GM18502 (cell line): Measurements from ENCODE around the gene PPM1J.

Experiments used
- ATAC-seq: cut with Tn5 transposase; IDR thresholded peaks from one replicate; pipeline ENCODE4 v1.9.1; 2021; ENCODE audit warnings: mild to moderate bottlenecking; ENCODE audit not compliant: unreplicated experiment, poor library complexity

Gene PPM1J

DNA sequence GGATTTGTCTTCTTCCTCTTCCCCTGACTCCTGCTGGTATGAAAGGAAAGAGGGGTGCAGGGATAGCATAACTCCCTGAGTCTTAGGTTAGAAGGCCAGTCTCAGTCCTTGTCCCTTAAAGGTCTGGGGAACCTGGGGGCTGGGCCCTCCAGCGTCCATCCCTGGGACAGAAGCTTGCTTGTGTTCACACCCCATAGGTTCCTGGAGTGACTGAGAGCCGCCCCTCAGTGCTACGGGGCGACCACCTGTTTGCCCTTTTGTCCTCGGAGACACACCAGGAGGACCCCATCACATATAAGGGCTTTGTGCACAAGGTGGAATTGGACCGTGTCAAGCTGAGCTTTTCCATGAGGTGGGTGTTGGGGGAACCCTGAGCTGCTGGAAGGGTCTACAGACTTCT is 21.3 kb downstream of the PPM1J start:
- no peak for ATAC-seq

GRCh38 chr1:112692681-112693080 is 22.5 kb downstream of the PPM1J start:
- ATAC-seq = no peak

GRCh38 chr1:112689842-112690237 is 25.3 kb downstream of the PPM1J start:
- ATAC-seq = no peak

GRCh38 chr1:112689196-112689841 is 25.8 kb downstream of the PPM1J start:
- no peak for ATAC-seq

GRCh38 chr1:112688781-112689193 is 26.3 kb downstream of the PPM1J start:
- no peak for ATAC-seq

- no peak for ATAC-seq
These were observed 27.2 kb downstream of the PPM1J start for GRCh38 chr1:112687785-112688496.

DNA sequence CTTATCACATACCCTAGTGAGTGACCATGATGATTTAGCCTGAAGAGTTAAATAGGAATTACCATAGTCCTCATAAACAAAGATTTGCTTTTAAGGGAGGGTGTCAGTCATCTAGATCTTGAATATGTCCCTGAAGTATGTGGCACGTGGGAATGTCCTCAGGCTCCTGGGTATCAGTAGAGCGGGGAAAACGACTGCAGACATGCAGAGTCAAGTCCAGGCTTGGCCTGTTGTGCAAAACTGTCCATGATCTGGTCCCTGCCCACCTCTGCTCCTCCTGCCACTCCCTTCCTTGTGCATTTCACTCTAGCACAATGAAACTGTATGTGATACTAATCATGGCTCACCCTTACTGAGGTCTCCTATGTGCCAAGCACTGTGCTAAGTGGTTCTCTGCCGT is 27.8 kb downstream of the PPM1J start:
- no peak for ATAC-seq

DNA sequence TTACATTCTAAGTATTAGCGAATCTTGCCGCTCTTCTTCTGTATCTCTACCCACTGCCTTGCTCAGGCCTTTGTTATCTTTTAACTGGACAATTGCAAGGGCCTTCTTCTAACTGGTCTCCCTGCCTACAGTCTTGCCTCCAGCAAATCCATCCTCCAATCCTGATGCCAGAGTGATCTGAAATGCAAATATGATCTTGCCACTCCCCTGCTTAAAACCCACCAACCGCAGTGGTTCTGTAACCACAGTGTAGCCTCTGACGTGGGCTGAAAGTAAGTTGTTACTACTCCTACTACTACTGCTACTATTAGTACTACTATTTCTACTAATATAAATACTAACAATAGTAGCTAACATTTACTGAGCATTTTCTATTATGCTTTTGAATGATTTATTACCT is 28.3 kb downstream of the PPM1J start:
- no peak for ATAC-seq

GRCh38 chr1:112686417-112686816 is 28.7 kb downstream of the PPM1J start:
- ATAC-seq = no peak

GRCh38 chr1:112685913-112686312 is 29.2 kb downstream of the PPM1J start:
- no peak for ATAC-seq

GRCh38 chr1:112678605-112679004 is 36.5 kb downstream of the PPM1J start:
- ATAC-seq = no peak

GRCh38 chr1:112677501-112677900 is 37.6 kb downstream of the PPM1J start:
- ATAC-seq = no peak

DNA sequence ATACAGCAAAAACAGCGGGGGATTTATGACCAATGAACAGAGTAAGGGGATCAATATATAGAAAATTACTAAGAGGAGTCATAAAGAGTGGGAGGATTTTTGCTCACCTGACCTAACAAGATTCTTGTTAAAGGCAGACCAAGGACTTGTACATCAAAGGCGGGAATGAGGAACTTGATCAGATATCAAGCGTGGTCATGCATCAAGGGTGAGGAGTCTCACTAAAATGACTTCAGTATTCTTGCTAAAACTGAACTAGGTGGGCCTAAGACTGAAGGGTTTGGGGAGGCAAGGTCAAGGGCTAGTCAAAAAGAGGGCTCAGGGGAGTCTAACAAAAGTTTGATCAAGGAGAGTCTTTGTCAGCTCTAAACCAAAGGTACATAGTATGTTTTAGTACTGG is 38.6 kb downstream of the PPM1J start:
- no peak for ATAC-seq

DNA sequence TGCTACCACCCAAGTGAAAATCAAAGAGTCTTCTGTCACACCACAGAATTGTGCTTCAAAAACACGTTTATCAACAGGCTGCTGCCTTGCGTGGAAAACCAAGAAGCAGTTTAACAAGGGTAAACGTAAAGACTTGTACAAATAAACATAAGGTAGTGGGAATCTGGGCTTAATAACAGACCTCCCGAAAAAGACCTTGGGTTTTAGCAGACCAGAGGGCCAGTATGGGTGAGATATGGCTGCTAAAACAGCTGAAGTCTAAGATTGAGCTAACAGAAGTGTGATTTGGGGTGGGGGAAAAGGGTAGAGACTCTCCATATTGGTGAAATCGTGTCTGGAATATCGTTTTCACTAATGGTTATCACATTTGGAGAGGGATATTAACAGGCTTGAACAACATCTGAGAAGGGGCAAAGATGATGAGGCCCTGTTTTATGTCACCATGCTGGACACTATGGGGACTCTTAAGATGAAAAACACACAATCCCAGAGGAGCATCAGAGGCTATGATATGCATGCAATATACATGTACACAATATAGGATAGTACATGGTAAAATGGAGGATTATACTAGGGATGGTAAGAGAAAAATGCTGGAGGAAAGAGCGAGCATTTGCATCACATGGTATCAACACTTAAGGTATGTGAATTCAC is 39.3 kb downstream of the PPM1J start:
- no peak for ATAC-seq

DNA sequence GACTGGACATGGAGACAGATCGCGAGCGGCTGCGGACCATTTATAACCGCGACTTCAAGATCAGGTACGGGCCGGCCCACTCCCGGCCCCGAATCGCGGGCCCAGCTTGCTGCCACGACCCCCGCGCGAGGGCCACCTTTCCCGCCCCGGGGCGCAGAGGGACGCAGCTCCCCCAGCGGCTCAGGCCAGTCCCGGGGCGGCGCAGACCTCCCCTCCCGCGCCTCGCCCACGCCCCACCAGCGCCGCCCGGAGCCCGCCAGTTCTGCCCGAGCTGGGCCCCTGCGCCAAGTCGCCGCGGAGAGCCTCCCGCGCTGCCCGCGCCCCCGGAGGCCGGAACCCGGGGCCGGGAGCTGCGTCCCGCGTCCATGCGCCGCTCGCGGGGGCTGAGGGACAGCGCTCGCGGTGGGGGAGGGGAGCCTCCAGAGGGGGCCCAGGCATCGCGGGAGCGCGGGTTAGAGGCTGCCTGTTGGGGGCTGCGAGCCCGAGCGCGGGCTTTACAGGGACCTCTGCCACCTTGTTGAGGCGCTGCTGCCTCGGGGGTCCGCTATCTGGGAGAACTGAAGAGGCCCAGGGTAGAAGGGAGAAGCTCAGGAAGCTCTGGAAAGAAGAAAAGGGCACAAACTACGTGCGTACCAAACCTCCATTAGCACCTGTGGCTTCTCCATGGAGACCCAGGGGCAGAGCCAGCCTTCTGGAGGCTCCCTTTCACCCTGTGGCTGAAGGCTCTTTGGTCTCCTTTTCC is 40.0 kb downstream of the PPM1J start:
- ATAC-seq = peak; percentile 43

GRCh38 chr1:112674440-112674985 is 40.6 kb downstream of the PPM1J start, which contains the start of gene MOV10:
MOV10 (plus strand) TSS chr1:112674659; CDS start chr1:112674913, 254 bp downstream.
- ATAC-seq = peak; percentile 67

GRCh38 chr1:112673592-112674439 is 41.3 kb downstream of the PPM1J start:
- peak; percentile 2 for ATAC-seq

DNA sequence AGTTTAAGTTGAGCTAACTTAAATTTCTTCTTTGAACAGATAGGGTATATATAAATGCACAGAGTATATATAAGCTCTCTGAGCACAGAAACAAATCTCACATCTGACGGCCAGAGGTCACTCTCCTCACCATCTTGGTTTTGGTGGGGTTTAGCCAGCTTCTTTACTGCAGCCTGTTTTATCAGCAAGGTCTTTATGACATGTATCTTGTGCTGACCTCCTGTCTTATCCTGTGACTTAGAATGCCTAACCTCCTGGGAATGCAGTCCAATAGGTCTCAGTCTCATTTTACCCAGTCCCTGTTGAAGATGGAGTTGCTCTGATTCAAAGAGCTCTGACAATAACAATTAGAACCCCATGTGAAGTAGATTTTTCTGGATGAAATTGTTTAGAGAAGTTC is 42.3 kb downstream of the PPM1J start:
- no peak for ATAC-seq

- ATAC-seq = no peak
These were observed 43.1 kb downstream of the PPM1J start for GRCh38 chr1:112672009-112672408.

- no peak for ATAC-seq
These were observed 48.2 kb downstream of the PPM1J start for GRCh38 chr1:112666946-112667345.
